SK-N-SH (cell line): Measurements from ENCODE around the gene AMIGO2. TPM values are rescaled to one million over a fixed set of nuclear protein-coding genes. Genes with fewer than 3 reads are reported as not detected.
"Not testable (repeated sequence)": the region's sequence is repeated elsewhere in the genome, so short reads cannot be mapped to it uniquely, and the experiment has no call there.

Experiments used
- CTCF ChIA-PET: fragments of 300-600, 350-600 bp; formaldehyde crosslinking; extraction: SDS; loops from one replicate; lab custom pipeline; 2021; lab: Yijun Ruan, JAX
- POLR2A ChIA-PET: fragments of 350-600 bp; sonication (Branson Sonifier 250); formaldehyde crosslinking; extraction: SDS; loops from one replicate; lab custom pipeline; 2020; ENCODE audit warnings: antibody characterized with exemption, inconsistent platforms; lab: Yijun Ruan, JAX
- DNase-seq: peaks from one replicate; pipeline ENCODE4 v3.0.0; 2012
- H2AFZ ChIP-seq: fragments of 200-600 bp; sonication (generic); 2 replicates; pipeline ENCODE4 v1.8.1; 2016; ENCODE audit warnings: antibody characterized with exemption, mild to moderate bottlenecking, low read depth
- H3F3A ChIP-seq: fragments of 200-600 bp; sonication (generic); replicated peaks from 2 replicates; pipeline ENCODE3; 2016; ENCODE audit warnings: antibody characterized with exemption, mild to moderate bottlenecking; ENCODE audit not compliant: insufficient read depth
- H3K27ac ChIP-seq, 2 experiments: fragments of 200-500 bp in 1 of 2; fragments of 200-600 bp in 1 of 2; sonication (Bioruptor generic) in 1 of 2; sonication (generic), shearing (Covaris generic) in 1 of 2; 2 replicates each; pipeline versions ENCODE4 v1.5.1 to v1.6.1; 2014 to 2016; ENCODE audit warnings: low read depth in 2 of 2, inconsistent platforms in 1 of 2, low read length in 1 of 2, mild to moderate bottlenecking in 1 of 2, mixed read lengths in 1 of 2
- H3K27me3 ChIP-seq: fragments of 200-600 bp; sonication (generic), shearing (Covaris generic); 2 replicates; pipeline ENCODE4 v1.6.1; 2016; ENCODE audit warnings: mixed run types; ENCODE audit not compliant: insufficient read depth
- H3K36me3 ChIP-seq, 2 experiments: fragments of 200-500 bp in 1 of 2; fragments of 200-600 bp in 1 of 2; sonication (Bioruptor generic) in 1 of 2; sonication (generic) in 1 of 2; replicated peaks in 1 of 2; 2 replicates each; pipeline versions ENCODE3 to v1.5.1; 2014 to 2016; ENCODE audit warnings: low read length in 1 of 2, mild to moderate bottlenecking in 1 of 2; ENCODE audit not compliant: insufficient read depth in 2 of 2, control insufficient read depth in 1 of 2
- H3K4me1 ChIP-seq, 2 experiments: fragments of 200-500 bp in 1 of 2; fragments of 200-600 bp in 1 of 2; sonication (Bioruptor generic) in 1 of 2; sonication (generic), shearing (Covaris generic) in 1 of 2; 2 replicates each; pipeline versions ENCODE4 v1.5.1 to v1.6.1; 2014 to 2016; ENCODE audit warnings: low read depth in 1 of 2, low read length in 1 of 2, mixed run types in 1 of 2; ENCODE audit not compliant: insufficient read depth in 2 of 2, control insufficient read depth in 1 of 2
- H3K4me2 ChIP-seq: fragments of 200-600 bp; sonication (generic), shearing (Covaris generic); 2 replicates; pipeline ENCODE4 v1.6.1; 2017; ENCODE audit warnings: mixed run types
- H3K4me3 ChIP-seq, 2 experiments: fragments of 200-500 bp in 1 of 2; fragments of 200-600 bp in 1 of 2; sonication (Bioruptor generic) in 1 of 2; sonication (generic), shearing (Covaris generic) in 1 of 2; 2 replicates each; pipeline versions ENCODE4 v1.5.1 to v1.8.1; 2014 to 2016; ENCODE audit warnings: low read depth in 2 of 2, inconsistent platforms in 1 of 2, low read length in 1 of 2, mild to moderate bottlenecking in 1 of 2, mixed read lengths in 1 of 2, moderate library complexity in 1 of 2
- H3K79me2 ChIP-seq: fragments of 200-600 bp; sonication (generic); 2 replicates; pipeline ENCODE4 v1.8.1; 2017; ENCODE audit warnings: mild to moderate bottlenecking; ENCODE audit not compliant: insufficient read depth
- H3K9ac ChIP-seq: fragments of 200-600 bp; sonication (generic); 2 replicates; pipeline ENCODE4 v1.6.1; 2017; ENCODE audit warnings: mixed run types
- H3K9me2 ChIP-seq: fragments of 200-600 bp; sonication (generic); 2 replicates; pipeline ENCODE4 v1.6.1; 2017; ENCODE audit warnings: mixed run types
- H3K9me3 ChIP-seq: fragments of 200-600 bp; sonication (generic); 2 replicates; pipeline ENCODE4 v1.6.1; 2017; ENCODE audit warnings: mixed run types, mild to moderate bottlenecking, moderate library complexity
- H4K20me1 ChIP-seq: fragments of 200-600 bp; sonication (generic); 2 replicates; pipeline ENCODE4 v1.6.1; 2017; ENCODE audit warnings: mild to moderate bottlenecking, mixed run types; ENCODE audit not compliant: insufficient read depth
- CHD2 ChIP-seq: fragments of 150-350 bp; IDR thresholded peaks from 2 replicates; pipeline ENCODE4 v1.6.1; 2018; ENCODE audit warnings: low read length; ENCODE audit not compliant: partially characterized antibody
- ELF1 ChIP-seq: IDR thresholded peaks from 2 replicates; pipeline ENCODE4 v1.4.0; 2012
- EP300 ChIP-seq, 2 experiments: IDR thresholded peaks; 2 replicates each; pipeline versions ENCODE4 v1.4.0 to v1.6.1; 2012; ENCODE audit warnings: borderline replicate concordance in 1 of 2, low read depth in 1 of 2, low read length in 1 of 2
- FOSL2 ChIP-seq: IDR thresholded peaks from 2 replicates; pipeline ENCODE4 v1.4.0; 2012; ENCODE audit warnings: low read depth, mild to moderate bottlenecking, moderate library complexity, borderline replicate concordance
- FOXJ3 ChIP-seq: sonication (generic); formaldehyde crosslinking; IDR thresholded peaks from 2 replicates; pipeline ENCODE4 v1.5.1; 2020; ENCODE audit warnings: mild to moderate bottlenecking, missing genetic modification reagents
- GABPA ChIP-seq: IDR thresholded peaks from 2 replicates; pipeline ENCODE4 v1.4.0; 2012; ENCODE audit warnings: low read depth, mild to moderate bottlenecking
- JUND ChIP-seq: IDR thresholded peaks from 2 replicates; pipeline ENCODE4 v1.4.0; 2012
- MEF2A ChIP-seq: IDR thresholded peaks from 2 replicates; pipeline ENCODE4 v1.4.0; 2012; ENCODE audit warnings: low read depth, borderline replicate concordance
- MXI1 ChIP-seq: IDR thresholded peaks from 2 replicates; pipeline ENCODE4 v1.6.1; 2012; ENCODE audit warnings: mild to moderate bottlenecking, low read depth, low read length, improper control_type of control experiment
- NRF1 ChIP-seq: IDR thresholded peaks from 2 replicates; pipeline ENCODE4 v1.6.1; 2012; ENCODE audit warnings: low read depth, mild to moderate bottlenecking, low read length
- POLR2AphosphoS5 ChIP-seq: IDR thresholded peaks from 2 replicates; pipeline ENCODE4 v1.6.1; 2012; ENCODE audit warnings: low read depth, low read length
- RCOR1 ChIP-seq: fragments of 150-350 bp; IDR thresholded peaks from 2 replicates; pipeline ENCODE4 v1.6.1; 2017; ENCODE audit warnings: antibody characterized with exemption, low read length
- RXRA ChIP-seq: IDR thresholded peaks from 2 replicates; pipeline ENCODE4 v1.4.0; 2012; ENCODE audit warnings: low read depth, mild to moderate bottlenecking, borderline replicate concordance
- SIN3A ChIP-seq: IDR thresholded peaks from 2 replicates; pipeline ENCODE4 v1.6.1; 2012; ENCODE audit warnings: low read depth, mild to moderate bottlenecking, low read length, moderate library complexity, borderline replicate concordance
- SMC3 ChIP-seq: IDR thresholded peaks from 2 replicates; pipeline ENCODE4 v1.6.1; 2012; ENCODE audit warnings: low read depth, low read length, improper control_type of control experiment
- TAF1 ChIP-seq: IDR thresholded peaks from 2 replicates; pipeline ENCODE4 v1.6.1; 2012; ENCODE audit warnings: low read depth, mild to moderate bottlenecking, low read length, moderate library complexity, borderline replicate concordance
- TCF12 ChIP-seq: IDR thresholded peaks from 2 replicates; pipeline ENCODE4 v1.4.0; 2012
- TEAD4 ChIP-seq: IDR thresholded peaks from 2 replicates; pipeline ENCODE4 v1.4.0; 2012; ENCODE audit warnings: mild to moderate bottlenecking, borderline replicate concordance; ENCODE audit not compliant: insufficient read depth
- WGBS: methylation state at CpG from one replicate; pipeline ENCODE4 v1.1.6; 2017; ENCODE audit warnings: low lambda C conversion rate; 5-methylcytosine and 5-hydroxymethylcytosine counted together
- polyA plus RNA-seq, 3 experiments: library from polyadenylated mRNA; depleted of rRNA; stranded (reverse); fragments of >200 nt; gene quantifications; 2 replicates each; pipeline ENCODE4 v1.2.3, GENCODE V29; 2012
- TF ChIP-seq, protein P1 (sequence below): IDR thresholded peaks from 2 replicates; pipeline ENCODE4 v1.4.0; 2012; ENCODE audit warnings: low read depth
- TF ChIP-seq, protein P2 (sequence below): IDR thresholded peaks from 2 replicates; pipeline ENCODE4 v1.4.0; 2012; ENCODE audit warnings: low read depth, borderline replicate concordance
- TF ChIP-seq, protein P3 (sequence below): fragments of 150-350 bp; IDR thresholded peaks from 2 replicates; pipeline ENCODE4 v1.6.1; 2017; ENCODE audit warnings: antibody characterized with exemption, low read length, low read depth, borderline replicate concordance
- TF ChIP-seq, protein P4 (sequence below): IDR thresholded peaks from 2 replicates; pipeline ENCODE4; 2012

The AMIGO2 gene
- polyA plus RNA-seq, 1 of the 3 experiments (the other 2 are of a cell fraction) = 1.2 TPM

DNA sequence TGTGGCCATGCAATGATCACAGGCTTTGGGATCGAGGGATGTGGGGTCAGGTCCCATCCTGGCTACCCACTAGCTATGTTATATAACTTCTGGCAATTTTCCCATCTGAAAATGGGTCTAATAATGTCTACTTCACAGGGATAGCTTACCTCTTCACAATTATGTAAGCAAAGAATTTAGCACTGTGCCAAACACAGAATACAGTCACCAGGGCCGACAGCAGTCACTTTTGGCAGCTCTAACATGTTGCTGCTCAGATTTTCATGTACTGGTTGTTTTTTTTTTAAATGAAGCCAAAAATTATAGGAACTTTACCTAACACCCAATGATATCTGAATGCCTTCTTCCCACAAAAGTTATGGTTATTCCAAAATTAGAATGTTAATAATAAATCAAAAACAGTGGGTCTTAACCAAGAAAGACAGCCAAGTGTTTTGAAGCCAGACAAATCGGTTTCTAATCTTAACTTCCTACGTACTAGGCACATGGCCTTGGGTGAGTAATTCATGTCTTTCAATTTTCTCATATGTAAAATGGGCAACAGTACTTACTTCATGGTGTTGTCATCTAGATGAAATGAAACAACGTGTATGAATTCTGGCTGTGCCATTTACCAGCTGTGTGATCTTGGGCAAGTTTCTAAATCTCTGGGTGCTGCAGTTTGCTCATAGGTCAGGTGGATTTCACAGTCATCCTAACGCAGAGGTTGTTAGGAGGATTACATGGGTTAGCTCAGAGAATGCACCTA, 13.3 kb downstream of the AMIGO2 start:
- Histone ChIP-seq H3K36me3 (no peaks in the 10 kb centered on the region), H3K9me2 (no peaks in the 10 kb centered on the region), H3K9me3 (no peaks in the 10 kb centered on the region), H3K4me1 (no peaks in the 10 kb centered on the region; a peak in 1 of 4 replicates), H2AFZ (no peak overlapping the region), H3K27ac (no peak overlapping the region), H3K4me2 (no peak overlapping the region), H3K9ac (no peak overlapping the region), H3K4me3 (no peak overlapping the region), H4K20me1 (no peaks in the 10 kb centered on the region), H3F3A (no peaks in the 10 kb centered on the region), H3K27me3 (peaks cover 3% of the 10 kb centered on the region; the same call in 1 of the 2 replicates), H3K79me2 (no peaks in the 10 kb centered on the region)
- 13% methylated on average over 6 of the region's 6 CpGs for WGBS
- CTCF ChIA-PET = no interaction called here
- TF ChIP-seq EP300 (IDR thresholded peaks at IDR 0.05; ENCODE audit: borderline replicate concordance in 1 of 2, low read depth in 1 of 2, low read length in 1 of 2) (no peak), POLR2AphosphoS5 (no peak), FOSL2 (no peak), TAF1 (no peak), TCF12 (no peak), CHD2 (no peak), SIN3A (no peak), FOXJ3 (CRISPR knock-in tag) (no peak), JUND (no peak), RCOR1 (no peak), RXRA (no peak), GABPA (no peak), MEF2A (no peak), MXI1 (no peak)
- TF ChIP-seq, protein P1, sequence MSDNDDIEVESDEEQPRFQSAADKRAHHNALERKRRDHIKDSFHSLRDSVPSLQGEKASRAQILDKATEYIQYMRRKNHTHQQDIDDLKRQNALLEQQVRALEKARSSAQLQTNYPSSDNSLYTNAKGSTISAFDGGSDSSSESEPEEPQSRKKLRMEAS = no peak
- TF ChIP-seq, protein P2, sequence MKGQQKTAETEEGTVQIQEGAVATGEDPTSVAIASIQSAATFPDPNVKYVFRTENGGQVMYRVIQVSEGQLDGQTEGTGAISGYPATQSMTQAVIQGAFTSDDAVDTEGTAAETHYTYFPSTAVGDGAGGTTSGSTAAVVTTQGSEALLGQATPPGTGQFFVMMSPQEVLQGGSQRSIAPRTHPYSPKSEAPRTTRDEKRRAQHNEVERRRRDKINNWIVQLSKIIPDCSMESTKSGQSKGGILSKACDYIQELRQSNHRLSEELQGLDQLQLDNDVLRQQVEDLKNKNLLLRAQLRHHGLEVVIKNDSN = no peak
- TF ChIP-seq, protein P3, sequence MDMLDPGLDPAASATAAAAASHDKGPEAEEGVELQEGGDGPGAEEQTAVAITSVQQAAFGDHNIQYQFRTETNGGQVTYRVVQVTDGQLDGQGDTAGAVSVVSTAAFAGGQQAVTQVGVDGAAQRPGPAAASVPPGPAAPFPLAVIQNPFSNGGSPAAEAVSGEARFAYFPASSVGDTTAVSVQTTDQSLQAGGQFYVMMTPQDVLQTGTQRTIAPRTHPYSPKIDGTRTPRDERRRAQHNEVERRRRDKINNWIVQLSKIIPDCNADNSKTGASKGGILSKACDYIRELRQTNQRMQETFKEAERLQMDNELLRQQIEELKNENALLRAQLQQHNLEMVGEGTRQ = no peak
- POLR2A ChIA-PET = no interaction called here
- DNase-seq = no peak

DNA sequence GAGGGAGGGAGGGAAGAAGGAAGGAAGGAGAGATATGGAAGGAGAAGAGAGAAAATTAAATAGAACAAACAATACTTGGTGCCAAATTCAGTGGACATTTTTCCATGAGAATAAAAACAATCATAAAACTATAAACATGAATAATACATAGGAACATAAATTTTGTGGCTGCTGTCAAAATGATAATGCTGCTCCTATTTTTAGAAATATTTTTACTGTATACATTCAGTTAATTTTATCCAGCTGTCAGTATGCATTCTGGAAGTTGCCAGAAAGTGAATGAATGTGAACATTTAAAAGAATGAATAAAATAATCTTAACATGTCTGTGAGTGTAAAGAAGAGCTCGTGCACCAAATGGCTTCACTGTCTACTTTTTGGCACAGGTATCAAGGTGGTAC, 14.2 kb downstream of the AMIGO2 start:
- ChIA-PET POLR2A (no interaction called here), CTCF (no interaction called here)
- Histone ChIP-seq H3K4me1 (no peaks in the 10 kb centered on the region; a peak in 1 of 4 replicates), H3K9ac (no peak overlapping the region), H4K20me1 (no peaks in the 10 kb centered on the region), H3K36me3 (no peaks in the 10 kb centered on the region), H3K27ac (no peak overlapping the region), H3K4me2 (no peak overlapping the region), H3K27me3 (peaks cover 3% of the 10 kb centered on the region; the same call in 1 of the 2 replicates), H2AFZ (no peak overlapping the region), H3K9me3 (no peaks in the 10 kb centered on the region), H3K9me2 (no peaks in the 10 kb centered on the region), H3K4me3 (no peak overlapping the region), H3K79me2 (no peaks in the 10 kb centered on the region), H3F3A (no peaks in the 10 kb centered on the region)
- WGBS = 16% methylated on average over 1 of the region's 1 CpG
- TF ChIP-seq ELF1 (no peak), FOSL2 (no peak), EP300 (IDR thresholded peaks at IDR 0.05; ENCODE audit: borderline replicate concordance in 1 of 2, low read depth in 1 of 2, low read length in 1 of 2) (no peak), NRF1 (no peak), TEAD4 (no peak), SIN3A (no peak), SMC3 (no peak), TCF12 (no peak), RXRA (no peak), MEF2A (no peak)
- TF ChIP-seq, protein P4, sequence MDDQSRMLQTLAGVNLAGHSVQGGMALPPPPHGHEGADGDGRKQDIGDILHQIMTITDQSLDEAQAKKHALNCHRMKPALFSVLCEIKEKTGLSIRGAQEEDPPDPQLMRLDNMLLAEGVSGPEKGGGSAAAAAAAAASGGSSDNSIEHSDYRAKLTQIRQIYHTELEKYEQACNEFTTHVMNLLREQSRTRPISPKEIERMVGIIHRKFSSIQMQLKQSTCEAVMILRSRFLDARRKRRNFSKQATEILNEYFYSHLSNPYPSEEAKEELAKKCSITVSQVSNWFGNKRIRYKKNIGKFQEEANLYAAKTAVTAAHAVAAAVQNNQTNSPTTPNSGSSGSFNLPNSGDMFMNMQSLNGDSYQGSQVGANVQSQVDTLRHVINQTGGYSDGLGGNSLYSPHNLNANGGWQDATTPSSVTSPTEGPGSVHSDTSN = no peak
- no peak for DNase-seq

DNA sequence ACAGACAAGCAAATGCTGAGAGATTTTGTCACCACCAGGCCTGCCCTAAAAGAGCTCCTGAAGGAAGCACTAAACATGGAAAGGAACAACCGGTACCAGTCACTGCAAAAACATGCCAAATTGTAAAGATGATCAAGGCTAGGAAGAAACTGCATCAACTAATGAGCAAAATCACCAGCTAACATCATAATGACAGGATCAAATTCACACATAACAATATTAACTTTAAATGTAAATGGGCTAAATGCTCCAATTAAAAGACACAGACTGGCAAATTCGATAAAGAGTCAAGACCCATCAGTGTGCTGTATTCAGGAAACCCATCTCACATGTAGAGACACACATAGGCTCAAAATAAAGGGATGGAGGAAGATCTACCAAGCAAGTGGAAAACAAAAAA, 21.1 kb downstream of the AMIGO2 start:
- H3K4me3 ChIP-seq, H3K27ac ChIP-seq, H3K4me2 ChIP-seq, H4K20me1 ChIP-seq, H3F3A ChIP-seq, H3K79me2 ChIP-seq, H3K4me1 ChIP-seq, CTCF ChIA-PET, H3K9me3 ChIP-seq, H3K27me3 ChIP-seq, H3K36me3 ChIP-seq, POLR2A ChIA-PET, H3K9me2 ChIP-seq, DNase-seq, H3K9ac ChIP-seq, H2AFZ ChIP-seq: not testable (repeated sequence)
- WGBS = 13% methylated on average over 2 of the region's 2 CpGs
